Measurements from ENCODE around the gene ANTXRL. TPM values are rescaled to one million over a fixed set of nuclear protein-coding genes. Genes with fewer than 3 reads are reported as not detected.

The ANTXRL gene
- total RNA-seq, 1 donor from 2014 or later, result not detected

DNA sequence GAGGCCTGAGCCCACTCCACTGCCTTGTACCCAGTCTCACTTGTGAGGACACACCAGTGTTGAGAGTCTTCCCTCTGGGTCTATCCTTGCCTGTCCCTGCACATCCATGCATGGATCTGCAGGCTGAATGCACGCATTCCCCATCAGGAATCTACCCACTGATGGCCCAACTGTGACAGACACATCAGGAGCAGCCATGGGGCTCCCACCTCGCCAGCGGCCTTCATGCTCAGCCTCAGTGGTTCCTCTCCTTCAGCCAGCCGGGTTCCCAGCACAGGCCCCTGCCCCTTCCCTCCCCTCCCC, 21.3 kb downstream of the ANTXRL start:
- Mint-ChIP-seq H3K27ac (ENCODE audit: unreplicated experiment) (no peak overlapping the region), H3K4me1 (ENCODE audit: unreplicated experiment) (no peaks in the 10 kb centered on the region), H3K4me3 (ENCODE audit: unreplicated experiment) (no peak overlapping the region), H3K27me3 (ENCODE audit: unreplicated experiment) (peaks cover 6% of the 10 kb centered on the region), H3K9me3 (ENCODE audit: unreplicated experiment) (no peaks in the 10 kb centered on the region), H3K36me3 (ENCODE audit: low read depth, unreplicated experiment) (no peaks in the 10 kb centered on the region)
- DNase-seq (ENCODE audit: low spot score), result no peak
- TF ChIP-seq, protein P1, sequence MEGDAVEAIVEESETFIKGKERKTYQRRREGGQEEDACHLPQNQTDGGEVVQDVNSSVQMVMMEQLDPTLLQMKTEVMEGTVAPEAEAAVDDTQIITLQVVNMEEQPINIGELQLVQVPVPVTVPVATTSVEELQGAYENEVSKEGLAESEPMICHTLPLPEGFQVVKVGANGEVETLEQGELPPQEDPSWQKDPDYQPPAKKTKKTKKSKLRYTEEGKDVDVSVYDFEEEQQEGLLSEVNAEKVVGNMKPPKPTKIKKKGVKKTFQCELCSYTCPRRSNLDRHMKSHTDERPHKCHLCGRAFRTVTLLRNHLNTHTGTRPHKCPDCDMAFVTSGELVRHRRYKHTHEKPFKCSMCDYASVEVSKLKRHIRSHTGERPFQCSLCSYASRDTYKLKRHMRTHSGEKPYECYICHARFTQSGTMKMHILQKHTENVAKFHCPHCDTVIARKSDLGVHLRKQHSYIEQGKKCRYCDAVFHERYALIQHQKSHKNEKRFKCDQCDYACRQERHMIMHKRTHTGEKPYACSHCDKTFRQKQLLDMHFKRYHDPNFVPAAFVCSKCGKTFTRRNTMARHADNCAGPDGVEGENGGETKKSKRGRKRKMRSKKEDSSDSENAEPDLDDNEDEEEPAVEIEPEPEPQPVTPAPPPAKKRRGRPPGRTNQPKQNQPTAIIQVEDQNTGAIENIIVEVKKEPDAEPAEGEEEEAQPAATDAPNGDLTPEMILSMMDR (IDR thresholded peaks at IDR 0.05; ENCODE audit: unreplicated experiment), result no peak

DNA sequence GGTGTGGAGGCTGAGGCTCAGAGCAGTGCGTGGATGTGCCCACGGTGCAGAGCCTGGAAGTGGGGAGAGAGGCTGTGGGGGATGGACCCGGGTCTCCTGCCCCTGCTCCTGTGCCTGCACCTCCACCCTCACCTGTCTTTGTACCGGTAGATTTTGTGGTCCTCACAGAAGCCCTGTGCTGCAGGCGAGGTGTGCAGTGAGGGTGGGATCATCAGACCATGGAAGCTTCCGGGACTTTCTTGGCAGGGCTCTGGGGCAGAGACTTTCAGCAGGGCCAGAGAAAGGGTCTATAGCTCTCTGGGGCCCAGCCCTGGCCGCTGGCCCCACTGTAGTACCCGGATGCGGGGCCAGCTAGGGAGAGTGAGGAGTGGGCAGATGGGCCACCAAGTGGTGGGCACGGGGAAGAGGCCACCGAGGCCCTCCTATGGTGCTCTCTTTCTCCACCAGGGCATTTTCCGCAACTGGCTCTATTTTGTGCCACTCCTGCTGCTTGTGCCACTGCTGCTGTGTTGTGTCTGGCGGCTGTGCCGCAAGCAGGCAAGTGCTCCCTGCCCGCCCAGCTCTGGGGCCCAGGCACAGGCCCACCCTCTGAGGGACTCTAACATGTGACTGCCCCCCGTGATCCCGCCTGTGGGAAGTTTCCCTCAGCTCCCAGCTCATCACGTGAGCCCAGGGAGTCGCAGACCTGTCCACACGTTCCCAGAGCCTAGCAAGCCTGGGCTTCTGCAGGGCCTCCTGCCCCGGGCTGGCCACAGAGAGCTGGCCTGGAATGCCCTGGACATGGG, 22.1 kb downstream of the ANTXRL start:
- peaks cover 6% of the 10 kb centered on the region for H3K27me3 Mint-ChIP-seq (ENCODE audit: unreplicated experiment)
- DNase-seq (ENCODE audit: low spot score), result no peak
- H3K36me3 Mint-ChIP-seq (ENCODE audit: low read depth, unreplicated experiment), result no peaks in the 10 kb centered on the region
- H3K4me3 Mint-ChIP-seq (ENCODE audit: unreplicated experiment), result no peak overlapping the region
- TF ChIP-seq, protein P1 (IDR thresholded peaks at IDR 0.05; ENCODE audit: unreplicated experiment), result no peak
- H3K9me3 Mint-ChIP-seq (ENCODE audit: unreplicated experiment), result no peaks in the 10 kb centered on the region
- H3K27ac Mint-ChIP-seq (ENCODE audit: unreplicated experiment), result no peak overlapping the region
- no peaks in the 10 kb centered on the region for H3K4me1 Mint-ChIP-seq (ENCODE audit: unreplicated experiment)

DNA sequence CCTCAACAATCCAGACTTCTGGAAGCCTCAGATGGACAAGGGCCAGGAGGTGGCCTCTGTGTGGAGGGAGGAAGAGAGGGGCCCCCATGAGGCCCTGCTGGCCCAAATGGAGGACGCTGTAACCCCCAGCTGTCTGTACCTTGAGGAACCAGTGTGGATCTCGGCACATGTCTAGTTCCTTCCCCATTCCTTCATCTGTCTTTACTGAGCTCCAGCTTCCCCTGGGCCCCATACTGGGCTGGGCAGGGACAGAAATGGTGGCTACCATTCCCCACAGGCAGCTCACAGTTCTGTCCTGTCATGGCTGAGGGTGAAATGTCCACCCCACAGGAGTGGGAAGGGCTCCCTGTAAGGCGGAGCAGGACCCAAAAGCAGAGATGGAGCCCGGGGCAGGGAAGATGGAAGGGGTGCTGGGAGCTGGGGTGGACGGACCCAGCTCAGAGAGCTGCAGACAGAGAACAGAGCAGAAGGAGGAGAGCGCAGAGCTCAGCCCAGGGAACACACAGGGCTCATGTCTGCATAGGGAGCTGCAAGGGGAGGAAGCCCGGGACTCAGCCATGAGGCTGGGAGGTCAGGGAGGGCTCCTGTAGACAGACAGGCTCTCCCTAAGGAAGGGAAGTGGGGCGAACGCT, 22.8 kb downstream of the ANTXRL start:
- no peak for DNase-seq (ENCODE audit: low spot score)
- Mint-ChIP-seq H3K4me3 (ENCODE audit: unreplicated experiment) (no peak overlapping the region), H3K9me3 (ENCODE audit: unreplicated experiment) (no peaks in the 10 kb centered on the region), H3K27ac (ENCODE audit: unreplicated experiment) (no peak overlapping the region), H3K27me3 (ENCODE audit: unreplicated experiment) (peaks cover 6% of the 10 kb centered on the region), H3K4me1 (ENCODE audit: unreplicated experiment) (no peaks in the 10 kb centered on the region), H3K36me3 (ENCODE audit: low read depth, unreplicated experiment) (no peaks in the 10 kb centered on the region)
- TF ChIP-seq, protein P1 (IDR thresholded peaks at IDR 0.05; ENCODE audit: unreplicated experiment), result no peak

DNA sequence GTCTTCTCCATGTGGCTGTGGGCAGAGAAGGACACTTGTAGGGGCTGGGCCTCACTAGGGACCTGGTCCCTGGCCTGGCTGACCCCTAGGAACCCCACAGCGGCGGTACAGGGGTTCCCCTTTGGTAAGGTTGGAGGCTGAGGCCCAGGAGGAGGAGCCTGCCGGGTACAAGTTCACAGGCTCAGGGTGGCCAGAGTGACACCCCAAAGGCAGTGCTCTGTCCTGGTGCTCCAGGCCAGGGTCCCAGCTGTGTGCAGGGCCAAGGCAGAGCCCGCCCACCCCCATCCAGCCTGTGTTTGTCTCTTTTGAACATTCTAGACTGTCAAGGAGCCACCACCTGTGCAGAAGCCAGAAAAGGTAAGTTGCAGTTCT, 23.3 kb downstream of the ANTXRL start:
- Mint-ChIP-seq H3K27ac (ENCODE audit: unreplicated experiment) (no peak overlapping the region), H3K27me3 (ENCODE audit: unreplicated experiment) (peaks cover 6% of the 10 kb centered on the region), H3K4me3 (ENCODE audit: unreplicated experiment) (no peak overlapping the region), H3K4me1 (ENCODE audit: unreplicated experiment) (peaks cover 4% of the 10 kb centered on the region), H3K9me3 (ENCODE audit: unreplicated experiment) (no peaks in the 10 kb centered on the region), H3K36me3 (ENCODE audit: low read depth, unreplicated experiment) (no peaks in the 10 kb centered on the region)
- TF ChIP-seq, protein P1 (IDR thresholded peaks at IDR 0.05; ENCODE audit: unreplicated experiment), result no peak
- no peak for DNase-seq (ENCODE audit: low spot score)

GRCh38 chr10:46310851-46311250, 24.1 kb downstream of the ANTXRL start:
- Mint-ChIP-seq H3K27me3 (ENCODE audit: unreplicated experiment) (peaks cover 6% of the 10 kb centered on the region), H3K9me3 (ENCODE audit: unreplicated experiment) (no peaks in the 10 kb centered on the region), H3K4me3 (ENCODE audit: unreplicated experiment) (no peak overlapping the region), H3K27ac (ENCODE audit: unreplicated experiment) (no peak overlapping the region), H3K36me3 (ENCODE audit: low read depth, unreplicated experiment) (no peaks in the 10 kb centered on the region), H3K4me1 (ENCODE audit: unreplicated experiment) (peaks cover 11% of the 10 kb centered on the region)
- no peak for DNase-seq (ENCODE audit: low spot score)
- TF ChIP-seq, protein P1 (IDR thresholded peaks at IDR 0.05; ENCODE audit: unreplicated experiment), result no peak

All from endothelial cell (in vitro differentiated cells).